MM.1S (cell line): ENCODE results near the gene SH3GL3.

Source experiments
- DNase-seq: peaks from one replicate; pipeline ENCODE4 v3.0.0-alpha.2; 2015
- H2AFZ ChIP-seq: fragments of 300-600 bp; sonication (generic); 2 replicates; pipeline ENCODE4 v1.6.0; 2016; ENCODE audit warnings: antibody characterized with exemption, low read length
- H3F3A ChIP-seq: fragments of 300-600 bp; sonication (generic); 2 replicates; pipeline ENCODE4 v1.6.1; 2016; ENCODE audit warnings: mild to moderate bottlenecking, antibody characterized with exemption, low read length, moderate library complexity, mixed read lengths; ENCODE audit not compliant: insufficient read depth
- H3K27ac ChIP-seq: fragments of 300-600 bp; sonication (generic); 2 replicates; pipeline ENCODE4 v1.5.1; 2016; ENCODE audit warnings: mild to moderate bottlenecking, low read length
- H3K27me3 ChIP-seq: fragments of 300-600 bp; sonication (generic); replicated peaks from 2 replicates; pipeline ENCODE4 v1.6.0; 2016; ENCODE audit warnings: low read length; ENCODE audit not compliant: insufficient read depth
- H3K36me3 ChIP-seq: fragments of 300-600 bp; sonication (generic); replicated peaks from 2 replicates; pipeline ENCODE4 v1.6.1; 2016; ENCODE audit warnings: mild to moderate bottlenecking, low read length, mixed read lengths; ENCODE audit not compliant: insufficient read depth
- H3K4me1 ChIP-seq: fragments of 300-600 bp; sonication (generic); 2 replicates; pipeline ENCODE4 v1.6.1; 2016; ENCODE audit warnings: low read length, mixed read lengths
- H3K4me2 ChIP-seq: fragments of 300-600 bp; sonication (generic); 2 replicates; pipeline ENCODE4 v1.6.0; 2016; ENCODE audit warnings: low read depth, low read length
- H3K4me3 ChIP-seq: fragments of 300-600 bp; sonication (generic); 2 replicates; pipeline ENCODE4 v1.5.1; 2016; ENCODE audit warnings: low read length, mixed read lengths
- H3K79me2 ChIP-seq: fragments of 300-600 bp; sonication (generic); 2 replicates; pipeline ENCODE4 v1.6.1; 2016; ENCODE audit warnings: mixed run types, low read length, mixed read lengths
- H3K9ac ChIP-seq: fragments of 300-600 bp; sonication (generic); 2 replicates; pipeline ENCODE4 v1.6.1; 2016; ENCODE audit warnings: low read length, mixed read lengths
- H3K9me2 ChIP-seq: fragments of 300-600 bp; sonication (generic); replicated peaks from 2 replicates; pipeline ENCODE4 v1.6.1; 2016; ENCODE audit warnings: mild to moderate bottlenecking, low read length, mixed read lengths; ENCODE audit not compliant: insufficient read depth
- H3K9me3 ChIP-seq: fragments of 300-600 bp; sonication (generic); replicated peaks from 2 replicates; pipeline ENCODE4 v1.6.1; 2016; ENCODE audit warnings: mild to moderate bottlenecking, low read length, mixed read lengths; ENCODE audit not compliant: insufficient read depth
- H4K20me1 ChIP-seq: fragments of 300-600 bp; sonication (generic); 2 replicates; pipeline ENCODE4 v1.6.1; 2016; ENCODE audit warnings: mild to moderate bottlenecking, low read length, moderate library complexity, mixed read lengths; ENCODE audit not compliant: insufficient read depth
- CTCF ChIP-seq: fragments of 300-600 bp; sonication (generic); IDR thresholded peaks from 2 replicates; pipeline ENCODE4 v1.5.1; 2016; ENCODE audit warnings: antibody characterized with exemption, low read length, mixed read lengths
- EZH2 ChIP-seq: fragments of 300-600 bp; sonication (generic); optimal IDR thresholded peaks from 2 replicates; pipeline ENCODE3; 2017; ENCODE audit warnings: low read depth, mild to moderate bottlenecking, antibody characterized with exemption, low read length, mixed read lengths
- EZH2phosphoT487 ChIP-seq: fragments of 300-600 bp; sonication (generic); IDR thresholded peaks from 2 replicates; pipeline ENCODE4 v1.6.1; 2018; ENCODE audit warnings: antibody characterized with exemption, low read length

Gene SH3GL3

DNA sequence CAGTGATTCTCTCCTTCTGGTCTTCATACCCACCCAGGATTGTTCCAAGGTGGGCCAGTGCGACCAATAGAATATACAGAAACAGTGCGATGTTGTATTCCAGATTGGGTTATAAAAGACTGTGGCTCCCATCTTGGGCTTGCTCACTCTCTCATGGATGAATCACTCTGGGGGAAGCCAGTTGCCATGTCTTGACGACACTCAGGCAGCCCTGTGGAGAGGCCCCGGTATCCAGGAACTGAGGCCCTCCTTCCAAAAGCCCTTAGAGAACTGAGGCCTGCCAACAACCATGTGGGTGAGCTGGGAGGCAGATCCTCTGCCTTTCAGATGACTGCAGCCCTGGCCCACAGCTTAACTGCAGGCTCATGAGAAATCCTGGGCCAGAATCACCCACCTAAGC is 57.2 kb downstream of the SH3GL3 start:
- no peaks in the 10 kb centered on the region for H3K4me1 ChIP-seq
- no peaks in the 10 kb centered on the region for H3K27me3 ChIP-seq
- no peak overlapping the region for H3K4me2 ChIP-seq
- no peak overlapping the region for H2AFZ ChIP-seq
- no peaks in the 10 kb centered on the region for H3K9me3 ChIP-seq
- H3K4me3 ChIP-seq = no peak overlapping the region
- H3K79me2 ChIP-seq = no peaks in the 10 kb centered on the region
- no peaks in the 10 kb centered on the region for H3K36me3 ChIP-seq
- no peak overlapping the region for H3K9ac ChIP-seq
- H3K27ac ChIP-seq = no peak overlapping the region
- no peak for TF ChIP-seq EZH2phosphoT487
- no peak for TF ChIP-seq EZH2
- no peak for TF ChIP-seq CTCF
- no peaks in the 10 kb centered on the region for H3K9me2 ChIP-seq
- no peaks in the 10 kb centered on the region for H3F3A ChIP-seq
- no peak for DNase-seq
- H4K20me1 ChIP-seq = no peaks in the 10 kb centered on the region

DNA sequence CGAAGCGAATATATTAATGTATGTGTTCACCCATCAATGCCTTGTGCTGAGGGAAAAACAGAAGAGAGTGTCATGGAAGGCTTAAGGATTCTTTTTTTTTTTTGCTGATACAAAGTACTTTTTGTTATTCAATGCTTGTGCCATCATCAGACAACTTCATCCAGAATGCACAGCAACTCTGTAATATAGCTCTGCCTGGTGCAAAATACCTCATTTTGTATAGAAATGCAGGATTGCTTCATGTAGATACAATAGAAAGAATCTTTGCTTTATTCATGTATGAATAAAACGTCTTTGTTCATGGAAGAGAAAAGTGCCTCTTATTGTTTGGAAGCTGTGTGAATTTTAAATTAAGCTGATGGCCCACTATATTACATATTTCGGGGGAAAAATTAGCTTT is 62.9 kb downstream of the SH3GL3 start:
- H3K9me3 ChIP-seq = no peaks in the 10 kb centered on the region
- no peak overlapping the region for H3K27ac ChIP-seq

DNA sequence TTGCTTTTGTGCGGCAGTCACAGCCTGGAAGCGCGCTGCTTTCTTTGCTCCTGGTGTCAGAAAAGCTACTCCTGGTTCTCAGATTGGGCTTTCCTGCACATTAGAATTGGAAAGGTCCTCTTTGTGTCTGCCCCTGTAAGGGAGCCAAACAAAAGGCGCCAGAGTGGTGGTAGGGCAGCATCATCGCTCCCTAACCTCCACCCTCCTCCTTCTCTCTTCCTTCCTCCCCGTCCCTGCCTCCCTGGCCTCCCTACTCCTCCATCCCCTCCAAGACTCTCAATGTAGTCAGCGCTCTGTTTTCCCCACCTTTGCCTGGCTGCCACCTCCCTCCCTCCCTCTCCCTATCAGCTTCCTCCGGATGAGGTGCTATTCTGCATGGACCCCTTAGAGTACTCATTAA is 65.3 kb downstream of the SH3GL3 start:
- Histone ChIP-seq H3K4me1 (no peaks in the 10 kb centered on the region), H3K27ac (no peak overlapping the region), H3K36me3 (no peaks in the 10 kb centered on the region), H3K9me2 (no peaks in the 10 kb centered on the region), H3K79me2 (no peaks in the 10 kb centered on the region), H2AFZ (no peak overlapping the region), H3K9ac (no peak overlapping the region), H3K9me3 (no peaks in the 10 kb centered on the region), H3K4me2 (no peak overlapping the region), H4K20me1 (no peaks in the 10 kb centered on the region), H3K4me3 (no peak overlapping the region), H3F3A (no peaks in the 10 kb centered on the region), H3K27me3 (no peaks in the 10 kb centered on the region)
- no peak for TF ChIP-seq EZH2
- TF ChIP-seq CTCF = no peak
- TF ChIP-seq EZH2phosphoT487 = no peak
- no peak for DNase-seq

More for the DNA sequence above, 62.9 kb downstream of the SH3GL3 start:
- no peak for TF ChIP-seq EZH2phosphoT487
- no peak for TF ChIP-seq EZH2
- TF ChIP-seq CTCF = no peak
- Histone ChIP-seq H3K4me1 (no peaks in the 10 kb centered on the region), H3K4me2 (no peak overlapping the region), H3K27me3 (no peaks in the 10 kb centered on the region), H3F3A (no peaks in the 10 kb centered on the region), H3K9ac (no peak overlapping the region), H3K36me3 (no peaks in the 10 kb centered on the region), H3K4me3 (no peak overlapping the region), H4K20me1 (no peaks in the 10 kb centered on the region), H2AFZ (no peak overlapping the region), H3K79me2 (no peaks in the 10 kb centered on the region), H3K9me2 (no peaks in the 10 kb centered on the region)
- DNase-seq = no peak
